ENCODE results near the gene SLC10A7.
"Not testable (repeated sequence)": the region's sequence is repeated elsewhere in the genome, so short reads cannot be mapped to it uniquely, and the experiment has no call there.

The SLC10A7 gene

DNA sequence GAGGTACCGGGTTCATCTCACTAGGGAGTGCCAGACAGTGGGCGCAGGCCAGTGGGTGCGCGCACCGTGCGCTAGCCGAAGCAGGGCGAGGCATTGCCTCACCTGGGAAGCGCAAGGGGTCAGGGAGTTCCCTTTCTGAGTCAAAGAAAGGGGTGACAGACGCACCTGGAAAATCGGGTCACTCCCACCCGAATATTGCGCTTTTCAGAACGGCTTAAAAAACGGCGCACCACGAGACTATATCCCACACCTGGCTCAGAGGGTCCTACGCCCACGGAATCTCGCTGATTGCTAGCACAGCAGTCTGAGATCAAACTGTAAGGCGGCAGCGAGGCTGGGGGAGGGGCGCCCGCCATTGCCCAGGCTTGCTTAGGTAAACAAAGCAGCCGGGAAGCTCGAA, 171.6 kb downstream of the SLC10A7 start:
- DNase-seq (ENCODE audit: low spot score) = not testable (repeated sequence)

DNA sequence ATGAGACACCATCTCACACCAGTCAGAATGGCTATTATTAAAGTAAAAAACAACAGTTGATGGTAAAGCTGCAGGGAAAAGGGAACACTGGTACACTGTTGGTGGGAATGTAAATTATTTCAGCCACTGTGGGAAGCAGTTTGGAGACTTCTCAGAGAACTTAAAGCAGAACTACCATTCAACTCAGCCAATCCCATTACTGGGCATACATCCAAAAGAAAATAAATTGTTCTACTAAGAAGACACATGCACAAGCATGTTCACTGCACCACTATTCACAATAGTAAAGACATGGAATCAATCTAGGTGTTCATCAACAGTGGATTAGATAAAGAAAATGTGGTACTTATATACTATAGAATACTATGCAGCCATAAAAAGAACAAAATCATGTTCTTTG, 172.4 kb downstream of the SLC10A7 start:
- DNase-seq (ENCODE audit: low spot score) = no peak

DNA sequence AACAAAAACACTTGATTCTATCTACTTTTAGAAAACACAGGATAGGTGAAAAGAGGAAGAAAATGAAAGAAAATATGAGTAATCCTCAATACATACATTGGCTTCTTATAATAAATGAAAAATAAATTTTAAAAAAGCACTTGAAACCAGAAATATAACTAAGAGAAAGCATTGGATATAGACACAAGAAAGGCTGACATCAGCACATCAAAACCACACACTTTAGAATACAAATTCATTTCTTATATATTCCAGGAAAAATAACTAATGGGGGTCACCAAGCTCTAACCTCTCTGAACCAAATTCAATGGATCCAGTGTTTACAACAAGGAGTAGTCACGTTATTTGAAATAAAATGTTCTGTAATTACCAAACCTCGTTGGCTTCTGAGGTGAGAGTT, 173.9 kb downstream of the SLC10A7 start:
- no peak for DNase-seq (ENCODE audit: low spot score)

DNA sequence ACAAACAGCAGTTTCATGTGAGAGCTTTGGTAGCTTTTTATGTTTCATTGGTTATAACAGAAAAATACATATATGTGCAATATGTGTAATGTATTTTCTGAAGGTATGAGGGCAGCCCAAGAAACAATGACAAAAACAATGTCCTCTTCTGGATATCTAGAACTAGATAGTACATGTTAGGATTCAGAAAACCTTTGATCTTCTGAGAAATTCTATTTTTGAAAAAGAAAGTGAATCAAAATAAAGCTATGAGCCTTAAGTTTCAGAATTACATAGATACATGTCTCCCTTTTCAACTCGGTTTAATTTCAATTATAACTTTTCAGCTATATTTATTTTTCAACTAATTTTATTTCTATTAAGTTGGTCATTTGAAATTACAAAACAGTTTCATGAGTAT, 175.5 kb downstream of the SLC10A7 start:
- no peak for DNase-seq (ENCODE audit: low spot score)

DNA sequence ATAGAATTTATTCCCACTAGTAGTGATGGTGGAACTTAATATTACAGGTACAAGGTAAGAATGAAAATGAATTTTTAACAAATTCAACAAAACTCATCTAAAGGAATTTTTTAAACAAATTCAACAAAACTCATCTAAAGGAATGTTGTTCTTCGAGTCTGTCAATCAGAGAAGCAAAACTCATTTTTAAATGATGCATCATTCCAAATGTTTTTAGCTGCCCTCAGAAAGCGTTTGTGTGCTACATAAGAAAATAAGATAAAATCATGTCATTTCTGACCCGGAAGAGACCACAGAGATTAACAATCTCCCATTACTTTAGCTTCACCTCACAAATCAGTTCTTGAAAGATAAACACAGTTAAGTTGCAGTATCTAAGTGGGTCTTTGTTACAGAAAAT, 178.0 kb downstream of the SLC10A7 start:
- no peak for DNase-seq (ENCODE audit: low spot score)

DNA sequence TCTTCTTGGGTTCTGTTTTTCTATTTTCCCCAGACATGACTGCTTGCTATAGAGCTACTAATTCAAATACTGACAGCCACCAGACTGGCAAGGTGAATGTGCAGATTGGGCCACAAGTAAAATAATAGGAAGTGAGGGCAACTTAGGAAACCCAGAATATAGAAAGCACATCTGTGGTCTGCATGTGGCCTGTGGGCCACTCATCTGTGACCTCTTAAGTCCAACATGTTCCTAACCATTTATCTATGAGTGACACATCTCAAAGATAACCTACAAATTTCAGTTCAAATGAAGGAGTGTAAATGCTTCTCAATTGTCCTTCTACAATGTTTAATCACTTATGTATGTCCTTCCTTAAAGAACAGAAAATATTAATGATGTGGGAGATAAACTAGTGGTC, 178.5 kb downstream of the SLC10A7 start:
- no peak for DNase-seq (ENCODE audit: low spot score)

DNA sequence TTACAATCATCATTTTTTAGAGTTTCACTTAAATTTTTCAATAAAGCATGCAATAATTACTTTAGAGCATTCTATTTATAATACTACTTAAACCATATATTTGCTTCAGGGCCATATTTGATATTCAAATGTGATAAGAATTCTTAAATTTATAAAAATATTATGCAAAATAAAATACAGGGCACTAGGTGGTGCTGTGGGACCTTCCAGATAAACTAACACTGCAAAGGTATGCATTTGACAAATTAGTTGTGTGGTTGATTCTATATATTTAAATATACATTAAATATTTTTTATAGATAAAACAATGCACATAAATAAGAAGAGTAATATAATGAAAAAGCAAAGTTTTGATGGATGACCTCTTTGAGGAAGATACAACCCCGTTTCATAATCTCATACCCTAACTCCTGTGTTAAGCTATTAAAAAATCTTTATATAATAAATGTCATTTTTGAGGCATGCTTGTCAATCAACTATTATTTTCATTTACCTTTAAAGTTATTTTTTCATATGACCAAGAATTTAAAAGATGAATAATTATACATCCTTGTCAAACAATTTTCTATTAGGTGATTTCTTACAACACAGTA, 179.0 kb downstream of the SLC10A7 start:
- DNase-seq (ENCODE audit: low spot score) = no peak

DNA sequence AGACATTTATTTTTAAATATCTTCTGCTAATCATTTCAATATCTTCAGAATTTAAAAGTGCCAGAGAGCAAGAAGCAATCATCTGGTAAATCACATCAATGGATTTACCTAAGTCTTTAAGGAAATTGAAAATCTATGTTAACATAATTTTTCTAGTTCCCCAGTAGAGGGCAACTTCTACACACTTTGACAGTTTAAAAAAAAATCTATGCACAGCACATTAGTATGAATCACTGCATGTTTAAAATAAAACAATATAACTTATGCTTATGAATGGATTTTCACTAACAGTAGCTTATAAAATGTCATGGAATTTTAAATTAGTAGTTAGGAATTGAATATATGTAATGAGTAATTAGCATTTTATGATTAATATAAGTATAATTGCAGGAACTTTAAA, 180.9 kb downstream of the SLC10A7 start:
- DNase-seq (ENCODE audit: low spot score) = no peak

DNA sequence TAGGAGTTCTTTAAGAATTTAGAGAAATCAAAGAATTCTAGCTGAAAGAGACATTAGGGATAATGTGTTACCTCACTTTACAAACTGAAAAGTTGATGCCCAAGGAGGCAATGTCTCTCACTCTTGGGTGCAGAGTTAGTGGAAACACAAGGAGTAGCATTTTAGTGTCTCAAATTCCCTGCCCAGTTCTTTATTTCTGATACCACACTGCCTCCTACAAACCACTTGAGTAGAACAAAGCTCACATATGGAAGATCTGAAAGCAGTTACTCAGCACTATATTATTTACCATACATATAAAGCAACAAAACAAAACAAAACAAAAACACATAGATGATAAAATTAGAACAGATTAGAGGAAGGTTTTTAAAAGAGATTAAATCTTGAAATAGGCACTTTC, 183.2 kb downstream of the SLC10A7 start:
- no peak for DNase-seq (ENCODE audit: low spot score)

DNA sequence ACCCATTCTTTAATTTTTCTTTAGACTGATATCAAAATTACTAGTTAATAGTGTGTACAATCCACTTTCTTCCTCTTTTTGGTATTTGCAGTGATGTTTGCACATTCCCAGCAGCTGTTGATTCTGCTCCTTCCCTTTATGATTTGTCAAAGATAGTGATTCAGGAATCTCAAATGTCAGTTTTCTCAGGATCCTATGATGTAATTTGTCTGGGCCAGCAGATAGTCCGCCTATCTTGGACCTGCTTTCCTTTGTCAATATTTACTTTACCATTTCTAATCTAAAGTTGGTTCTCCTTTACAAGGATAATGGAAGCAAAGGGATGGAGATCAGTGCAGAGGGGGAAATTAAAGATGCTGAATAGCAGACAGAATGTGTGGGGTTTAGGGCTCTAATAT, 185.3 kb downstream of the SLC10A7 start:
- no peak for DNase-seq (ENCODE audit: low spot score)

DNA sequence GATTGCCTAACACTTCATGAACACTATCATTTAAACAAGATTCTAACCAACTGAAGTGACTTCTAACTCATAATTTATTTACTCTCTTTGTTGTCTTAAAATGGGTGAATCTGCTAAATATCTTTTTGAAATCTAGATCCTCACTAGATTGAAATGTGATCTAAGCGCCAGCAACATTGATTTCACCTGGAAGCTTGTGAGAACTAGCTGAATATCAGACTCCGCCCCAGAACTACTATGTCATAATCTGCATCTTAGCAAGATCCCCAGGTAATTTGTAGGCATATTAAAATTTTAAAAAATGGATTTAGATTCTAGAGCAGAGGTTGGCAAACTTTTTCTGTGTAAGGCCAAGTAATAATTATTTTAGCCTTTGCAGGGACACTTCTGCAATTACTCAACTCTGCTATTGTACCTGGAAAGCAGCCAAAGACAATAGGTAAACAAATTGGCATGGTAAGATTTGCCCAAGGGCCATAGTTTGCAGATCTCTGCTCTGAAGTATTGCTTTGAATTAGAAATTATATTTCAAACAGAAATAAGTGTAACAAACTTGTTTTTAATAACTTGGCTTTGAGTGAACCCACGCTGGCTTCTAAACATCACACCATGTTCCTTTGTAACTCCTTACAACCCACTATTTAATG, 185.9 kb downstream of the SLC10A7 start:
- DNase-seq (ENCODE audit: low spot score) = no peak

DNA sequence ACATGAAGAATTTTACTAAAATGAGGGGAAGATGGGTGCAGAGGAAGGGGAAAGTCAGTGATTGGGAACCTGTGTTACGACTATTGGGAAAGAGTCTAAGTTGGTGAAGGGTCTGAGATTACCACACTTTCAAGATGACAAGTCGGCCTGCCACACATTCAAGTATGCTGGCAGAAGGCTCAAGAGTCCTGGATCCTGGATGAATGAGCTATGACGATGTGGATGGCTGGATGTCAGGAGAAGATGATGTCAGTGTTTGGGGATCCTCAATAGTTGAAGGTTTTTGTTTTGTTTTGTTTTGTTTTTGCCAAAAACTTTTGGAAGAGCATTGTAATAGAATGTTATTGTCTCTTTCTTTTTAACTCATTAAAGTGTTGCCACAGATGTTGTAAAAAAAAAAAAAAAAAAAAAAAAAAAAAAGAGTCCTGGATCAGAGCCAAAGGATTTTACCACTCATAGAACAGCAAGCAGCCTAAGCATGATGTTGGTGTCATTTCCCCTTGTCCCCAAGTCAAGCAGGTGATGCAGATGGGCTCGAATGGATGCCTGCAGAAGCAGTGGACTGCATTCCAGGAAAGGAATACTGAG, 186.8 kb downstream of the SLC10A7 start:
- DNase-seq (ENCODE audit: low spot score) = no peak

DNA sequence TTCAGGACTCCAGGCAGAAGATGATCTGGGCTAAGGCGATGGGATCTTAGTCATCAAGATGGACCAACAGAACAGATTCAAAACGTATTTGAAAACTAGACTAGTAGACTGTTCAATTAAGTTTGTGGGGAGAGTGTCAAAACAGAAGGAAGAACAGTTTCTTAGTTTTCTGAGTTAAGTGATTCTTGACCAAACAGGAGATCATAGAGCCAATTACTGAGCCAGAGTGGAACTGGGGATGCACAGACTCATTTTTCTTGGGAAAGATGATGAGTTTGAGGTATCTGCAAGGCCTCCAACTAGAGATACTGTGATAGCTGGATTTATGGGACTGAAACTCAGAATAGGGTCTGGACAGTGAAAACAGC, 187.9 kb downstream of the SLC10A7 start:
- no peak for DNase-seq (ENCODE audit: low spot score)

DNA sequence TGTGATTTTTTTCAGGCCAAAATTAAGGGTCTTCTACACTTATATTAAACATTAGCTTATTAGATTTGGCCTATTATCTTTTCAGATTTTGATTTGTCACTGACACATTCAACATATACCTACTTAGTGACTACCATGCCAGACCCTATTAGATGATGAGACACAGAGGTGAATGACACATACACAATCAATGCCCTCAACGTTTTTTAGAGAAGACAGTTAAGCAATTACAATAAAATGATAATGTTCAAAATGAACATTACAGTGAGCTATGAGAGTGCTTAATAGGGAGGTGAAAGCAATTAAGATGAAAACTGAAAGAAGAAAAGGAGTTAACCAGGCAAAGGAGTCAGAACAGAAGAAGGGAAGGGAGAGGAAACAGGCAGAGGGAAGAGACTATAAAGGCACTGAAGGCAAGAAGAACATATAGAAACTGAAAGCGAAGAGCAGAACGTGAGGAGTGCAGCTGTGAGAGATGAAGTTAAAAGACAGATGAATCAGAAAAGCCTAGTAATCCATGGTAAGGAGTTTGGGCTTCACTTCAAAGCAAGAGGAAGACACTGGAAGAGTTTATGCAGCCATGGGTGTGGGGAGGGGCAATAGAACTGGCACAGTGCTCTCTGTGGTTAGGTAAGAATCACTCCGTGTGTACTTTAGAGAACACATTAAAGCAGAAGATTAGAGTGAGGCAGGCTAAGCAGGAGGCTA, 188.4 kb downstream of the SLC10A7 start:
- no peak for DNase-seq (ENCODE audit: low spot score)

DNA sequence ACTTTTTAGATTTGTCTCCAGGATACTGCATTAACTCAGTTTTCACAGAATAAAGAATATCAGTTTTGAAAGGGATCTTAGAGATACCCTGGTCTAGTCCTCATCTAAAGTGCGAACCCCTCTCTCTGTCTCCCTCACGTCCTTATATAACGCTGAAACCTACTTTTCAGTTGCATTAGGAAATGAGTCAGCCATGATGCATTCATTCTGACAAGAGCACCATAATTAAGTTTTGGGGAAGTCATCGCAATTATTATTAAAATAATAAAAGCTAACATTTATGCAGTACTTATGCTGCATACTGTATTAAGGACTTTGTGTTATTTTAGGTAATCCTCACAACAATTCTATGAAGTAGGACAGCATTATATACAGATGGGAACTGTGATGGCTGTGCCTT, 191.3 kb downstream of the SLC10A7 start:
- DNase-seq (ENCODE audit: low spot score) = no peak

DNA sequence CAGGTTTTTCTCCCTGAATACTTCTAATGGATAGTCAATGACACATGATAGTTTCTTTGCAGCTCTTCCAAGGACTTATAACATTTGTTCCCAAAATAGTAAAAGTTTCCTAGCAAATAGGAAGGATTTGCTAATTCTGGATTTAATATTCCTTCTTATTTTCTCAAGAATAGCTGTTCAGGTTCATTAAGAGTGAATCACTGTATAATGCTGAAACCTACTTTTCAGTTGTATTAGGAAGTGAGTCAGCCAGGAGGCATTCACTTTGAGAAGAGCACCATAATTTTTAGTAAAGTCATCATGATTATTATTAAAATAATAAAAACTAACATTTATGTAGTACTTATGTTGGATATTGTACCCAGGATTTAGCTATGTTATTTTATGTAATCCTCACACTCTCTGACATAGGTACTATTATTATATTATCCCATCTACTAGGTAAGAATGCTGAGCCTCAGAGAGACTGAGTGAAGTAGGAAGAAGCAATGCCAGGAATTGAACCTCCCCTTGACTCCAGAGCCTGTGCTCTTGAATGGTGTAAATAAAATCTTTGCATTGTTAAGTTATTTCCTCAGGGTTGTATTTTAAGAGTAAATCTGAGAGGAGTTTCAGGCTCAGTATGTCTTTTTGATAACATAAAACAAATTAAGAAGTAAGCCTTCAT, 192.6 kb downstream of the SLC10A7 start:
- no peak for DNase-seq (ENCODE audit: low spot score)

DNA sequence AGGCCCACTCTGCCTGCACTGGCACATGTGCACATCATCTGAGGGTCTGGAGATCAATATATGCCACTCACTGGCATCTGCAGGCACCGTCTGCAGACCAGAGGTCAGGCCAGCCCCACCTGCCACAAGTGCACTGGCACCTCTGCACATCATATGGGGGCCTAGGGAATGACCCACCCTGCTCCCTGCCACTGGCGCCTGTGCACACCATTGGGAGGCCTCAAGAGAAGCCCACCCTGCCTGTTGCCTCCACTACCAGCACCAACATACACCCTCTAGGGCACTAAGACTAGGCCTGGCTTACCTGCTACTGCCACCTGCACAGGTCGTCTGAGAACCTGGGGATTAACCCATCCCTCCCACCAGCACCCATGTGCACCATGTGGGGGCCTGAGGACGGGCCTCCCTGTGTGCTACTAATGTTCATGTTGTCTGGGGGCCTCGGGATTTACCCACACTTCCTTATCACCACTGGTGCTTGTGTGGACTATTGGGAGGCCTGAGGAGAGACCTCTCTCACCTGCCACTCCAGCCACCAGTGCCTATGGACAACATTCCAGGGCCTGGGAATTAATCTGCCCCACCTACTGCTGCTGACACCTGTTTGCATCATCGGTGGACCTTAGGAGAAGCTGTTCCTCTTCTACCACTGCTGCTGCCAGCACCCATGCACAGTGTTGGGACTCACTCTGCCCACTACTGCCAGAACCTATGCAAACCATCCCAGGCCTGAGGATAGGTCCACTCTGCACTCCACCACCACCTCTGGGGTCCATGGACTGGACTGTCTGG, 193.7 kb downstream of the SLC10A7 start:
- no peak for DNase-seq (ENCODE audit: low spot score)

DNA sequence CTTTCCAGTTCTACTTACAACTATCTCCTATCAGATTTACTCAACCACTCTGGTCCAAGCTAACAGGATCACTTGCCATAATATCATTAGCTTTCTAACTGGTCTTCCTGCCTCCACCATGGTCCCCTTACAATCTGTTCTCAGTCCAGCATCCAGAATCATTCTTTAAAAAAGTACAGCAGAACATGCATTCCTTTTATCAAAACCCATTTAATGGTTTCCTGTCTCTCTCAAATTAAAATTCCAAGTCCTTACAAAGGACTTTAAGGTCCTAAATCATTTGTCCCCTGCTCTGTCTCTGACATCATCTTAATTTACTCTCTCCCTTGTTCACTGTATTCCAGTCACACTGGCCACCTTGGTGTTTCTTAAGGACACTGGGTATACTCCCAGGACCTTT, 202.8 kb downstream of the SLC10A7 start:
- DNase-seq (ENCODE audit: low spot score) = no peak

DNA sequence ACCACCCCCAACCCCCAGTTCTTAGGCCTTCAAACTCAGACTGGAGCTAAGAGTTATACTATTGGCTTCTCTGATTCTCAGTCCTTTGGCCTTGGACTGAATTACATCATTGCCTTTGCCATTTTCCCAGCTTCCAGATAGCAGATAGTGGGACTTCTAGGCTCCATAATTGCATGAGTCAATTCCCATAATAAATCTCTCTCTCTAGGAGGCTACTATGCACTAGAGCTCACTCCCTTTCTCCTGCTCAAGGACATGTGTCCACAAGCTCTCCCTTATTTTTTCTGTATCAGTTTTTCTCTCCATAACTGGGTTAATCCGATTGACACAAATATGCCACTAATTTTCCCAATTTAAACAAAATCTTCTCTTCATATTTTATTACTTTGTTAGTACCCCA, 204.0 kb downstream of the SLC10A7 start:
- no peak for DNase-seq (ENCODE audit: low spot score)

DNA sequence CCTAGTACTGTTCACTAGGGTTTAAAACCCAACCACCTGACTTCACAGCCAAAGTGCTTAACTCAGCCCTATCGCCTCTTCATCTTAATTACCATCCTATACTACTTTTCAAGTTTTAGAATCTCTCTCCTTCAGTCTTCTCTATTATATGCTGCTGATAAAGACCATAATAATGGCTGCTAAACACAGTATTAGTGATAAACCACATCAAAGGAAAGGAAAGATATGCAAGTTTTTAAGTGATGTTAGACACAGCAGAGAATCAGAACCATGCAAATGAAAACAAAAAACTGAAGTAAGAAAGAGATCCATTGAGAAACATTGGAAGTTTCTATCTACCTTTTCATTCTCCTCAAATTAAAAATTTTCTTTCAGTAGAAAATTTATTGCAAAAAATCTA, 206.6 kb downstream of the SLC10A7 start:
- DNase-seq (ENCODE audit: low spot score) = no peak

DNA sequence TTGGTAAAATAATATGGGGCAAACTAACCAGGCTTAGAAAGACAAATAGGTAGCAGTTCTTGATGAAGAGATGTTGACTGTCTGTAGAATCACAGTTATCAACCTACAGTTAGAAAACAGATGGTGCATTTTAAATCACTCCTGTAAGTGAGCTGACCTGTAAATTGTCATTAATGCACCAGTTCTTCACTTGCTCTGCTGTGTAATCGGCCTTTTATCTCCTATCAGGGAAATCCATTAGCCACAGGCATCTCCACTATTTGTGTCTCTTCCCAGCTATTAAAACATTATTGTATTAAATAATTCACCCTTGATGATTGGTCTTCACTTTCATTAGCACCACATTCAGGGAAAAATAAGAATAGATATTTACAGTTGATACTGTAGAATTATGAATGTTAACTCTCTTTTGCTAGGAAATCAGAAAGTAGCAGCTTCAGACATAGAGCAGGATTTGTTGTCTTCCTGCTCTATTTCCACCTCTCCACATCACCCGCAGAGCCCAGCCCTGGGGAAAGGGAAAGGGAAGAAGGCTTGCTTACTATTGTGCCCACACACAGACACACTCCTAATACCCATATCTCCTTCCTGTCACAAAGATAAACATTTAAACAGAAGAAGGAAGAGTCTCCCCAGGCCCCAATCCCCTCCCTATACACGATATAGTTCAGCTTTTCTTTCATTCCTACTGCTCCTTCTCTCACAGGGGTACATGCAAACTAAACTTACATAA, 210.3 kb downstream of the SLC10A7 start:
- DNase-seq (ENCODE audit: low spot score) = no peak

All from iPS-NIHi11 (cell line).